COLO668 (cell line): ENCODE results near the gene TMPRSS12.
"Not testable (repeated sequence)": the region's sequence is repeated elsewhere in the genome, so short reads cannot be mapped to it uniquely, and the experiment has no call there.

Source experiments
- DNase-seq: peaks from one replicate; lab custom pipeline; 2025; ENCODE audit not compliant: unreplicated experiment; lab: John Stamatoyannopoulos, UW

Gene TMPRSS12

GRCh38 chr12:50925920-50926319 is 83.2 kb downstream of the TMPRSS12 start:
- no peak for DNase-seq

GRCh38 chr12:50926415-50926814 is 83.7 kb downstream of the TMPRSS12 start:
- no peak for DNase-seq

GRCh38 chr12:50926932-50927331 is 84.2 kb downstream of the TMPRSS12 start:
- not testable (repeated sequence) for DNase-seq

- DNase-seq = no peak
Observed at GRCh38 chr12:50927356-50927755, 84.6 kb downstream of the TMPRSS12 start.

GRCh38 chr12:50927766-50928224 is 85.1 kb downstream of the TMPRSS12 start:
- DNase-seq = no peak

GRCh38 chr12:50928392-50928791 is 85.7 kb downstream of the TMPRSS12 start:
- no peak for DNase-seq

- no peak for DNase-seq
Observed at GRCh38 chr12:50929831-50930230, 87.1 kb downstream of the TMPRSS12 start.

- DNase-seq = not testable (repeated sequence)
Observed at GRCh38 chr12:50930477-50930876, 87.8 kb downstream of the TMPRSS12 start.

- no peak for DNase-seq
Observed at GRCh38 chr12:50932787-50933280, 90.1 kb downstream of the TMPRSS12 start.

GRCh38 chr12:50933459-50934124 is 90.9 kb downstream of the TMPRSS12 start:
- DNase-seq = no peak

- DNase-seq = no peak
Observed at GRCh38 chr12:50934371-50934851, 91.7 kb downstream of the TMPRSS12 start.

GRCh38 chr12:50934981-50935807 is 92.5 kb downstream of the TMPRSS12 start:
- DNase-seq = no peak

- DNase-seq = no peak
Observed at GRCh38 chr12:50936821-50937530, 94.2 kb downstream of the TMPRSS12 start.
